Muscle layer of duodenum (tissue), 2 donors: Measurements from ENCODE around the gene FBLN1.

Source experiments
- H3K27ac ChIP-seq: one replicate; pipeline ENCODE4 v1.7.0; 2013; ENCODE audit warnings: mild to moderate bottlenecking, low read length
- H3K27me3 ChIP-seq: one replicate; pipeline ENCODE4 v1.7.0; 2013; ENCODE audit warnings: low read depth, mild to moderate bottlenecking, control low read depth, low read length
- H3K36me3 ChIP-seq, 2 donors: one replicate each; pipeline ENCODE4 v1.7.0; 2013; ENCODE audit warnings: low read length in 2 of 2, control low read depth in 1 of 2, mild to moderate bottlenecking in 1 of 2; ENCODE audit not compliant: insufficient read depth in 2 of 2, control insufficient read depth in 1 of 2
- H3K4me1 ChIP-seq, 2 donors: one replicate each; pipeline ENCODE4 v1.7.0; 2013; ENCODE audit warnings: low read length in 2 of 2, mild to moderate bottlenecking in 2 of 2, control low read depth in 1 of 2, moderate library complexity in 1 of 2; ENCODE audit not compliant: insufficient read depth in 2 of 2, control insufficient read depth in 1 of 2
- H3K4me3 ChIP-seq, 2 donors: one replicate each; pipeline ENCODE4 v1.7.0; 2013; ENCODE audit warnings: low read length in 2 of 2, low read depth in 1 of 2, mild to moderate bottlenecking in 1 of 2
- H3K9me3 ChIP-seq, 2 donors: one replicate each; pipeline ENCODE4 v1.7.0; 2013; ENCODE audit warnings: low read length in 2 of 2, control low read depth in 1 of 2, mild to moderate bottlenecking in 1 of 2; ENCODE audit not compliant: control insufficient read depth in 1 of 2
- donor health status: healthy.

FBLN1 gene, protein sequence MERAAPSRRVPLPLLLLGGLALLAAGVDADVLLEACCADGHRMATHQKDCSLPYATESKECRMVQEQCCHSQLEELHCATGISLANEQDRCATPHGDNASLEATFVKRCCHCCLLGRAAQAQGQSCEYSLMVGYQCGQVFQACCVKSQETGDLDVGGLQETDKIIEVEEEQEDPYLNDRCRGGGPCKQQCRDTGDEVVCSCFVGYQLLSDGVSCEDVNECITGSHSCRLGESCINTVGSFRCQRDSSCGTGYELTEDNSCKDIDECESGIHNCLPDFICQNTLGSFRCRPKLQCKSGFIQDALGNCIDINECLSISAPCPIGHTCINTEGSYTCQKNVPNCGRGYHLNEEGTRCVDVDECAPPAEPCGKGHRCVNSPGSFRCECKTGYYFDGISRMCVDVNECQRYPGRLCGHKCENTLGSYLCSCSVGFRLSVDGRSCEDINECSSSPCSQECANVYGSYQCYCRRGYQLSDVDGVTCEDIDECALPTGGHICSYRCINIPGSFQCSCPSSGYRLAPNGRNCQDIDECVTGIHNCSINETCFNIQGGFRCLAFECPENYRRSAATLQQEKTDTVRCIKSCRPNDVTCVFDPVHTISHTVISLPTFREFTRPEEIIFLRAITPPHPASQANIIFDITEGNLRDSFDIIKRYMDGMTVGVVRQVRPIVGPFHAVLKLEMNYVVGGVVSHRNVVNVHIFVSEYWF

DNA sequence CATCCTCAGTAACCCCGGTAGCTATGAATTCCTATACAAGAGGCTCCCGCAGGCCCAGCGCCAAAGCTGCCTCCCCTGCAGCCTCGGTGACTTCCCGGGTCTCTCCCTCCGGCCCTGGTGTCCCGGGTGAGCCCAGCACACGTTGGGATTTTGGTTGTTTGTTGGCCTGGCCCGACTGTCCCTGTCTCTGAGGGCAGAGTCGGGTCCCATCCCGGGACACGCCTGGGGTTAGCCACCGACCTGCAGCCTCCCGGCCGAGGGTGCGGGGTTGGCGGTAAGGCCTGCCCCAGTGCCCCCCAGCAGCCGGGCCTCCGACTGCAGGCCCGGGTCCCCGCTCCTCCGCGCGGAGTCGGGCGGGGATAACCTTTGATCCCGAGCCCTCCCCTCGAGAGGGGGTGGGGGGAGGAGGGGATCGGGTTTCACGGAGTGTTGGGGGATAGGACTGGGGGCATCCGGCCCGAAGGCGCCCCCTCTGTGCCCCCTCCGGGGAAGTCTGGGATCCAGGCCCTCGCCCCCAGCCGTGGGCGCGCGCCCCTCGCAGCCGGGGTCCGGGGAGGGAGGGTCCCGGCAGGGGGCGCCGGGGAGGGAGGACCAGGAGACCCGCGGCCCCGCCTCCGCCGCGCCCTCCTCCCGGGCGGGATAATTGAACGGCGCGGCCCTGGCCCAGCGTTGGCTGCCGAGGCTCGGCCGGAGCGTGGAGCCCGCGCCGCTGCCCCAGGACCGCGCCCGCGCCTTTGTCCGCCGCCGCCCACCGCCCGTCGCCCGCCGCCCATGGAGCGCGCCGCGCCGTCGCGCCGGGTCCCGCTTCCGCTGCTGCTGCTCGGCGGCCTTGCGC, at the start of gene FBLN1:
TSS of gene FBLN1 (plus strand) at position 669 of the 835 bp plus-strand sequence. CDS start at position 772, 103 bp downstream.
- Histone ChIP-seq H3K4me1 (peaks cover 0 to 22% of the 10 kb centered on the region in 2 donors), H3K9me3 (no peaks in the 10 kb centered on the region), H3K27me3 (peaks cover 18% of the 10 kb centered on the region), H3K36me3 (no peaks in the 10 kb centered on the region), H3K4me3 (peak within 1 kb of the TSS; percentile 52 to 78), H3K27ac (no peak within 1 kb of the TSS)

DNA sequence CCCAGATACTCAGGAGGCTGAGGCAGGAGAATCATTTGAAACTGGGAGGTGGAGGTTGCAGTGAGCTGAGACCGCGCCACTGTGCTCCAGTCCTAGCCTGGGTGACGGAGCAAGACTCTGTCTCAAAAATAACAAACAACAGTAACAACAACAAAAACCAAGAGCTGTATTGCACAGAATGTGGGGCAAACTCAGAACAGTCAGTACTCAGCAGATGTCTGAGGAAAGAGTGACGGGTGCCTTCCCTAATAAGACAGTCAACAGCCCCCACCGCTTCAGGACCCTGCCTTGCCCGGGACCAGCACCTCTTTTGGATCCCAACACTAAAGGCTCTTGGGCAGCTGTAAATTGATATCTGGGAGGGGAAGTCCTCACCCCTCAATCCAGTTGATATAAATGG, 48.9 kb upstream of the FBLN1 start:
- Histone ChIP-seq H3K4me1 (no peaks in the 10 kb centered on the region), H3K4me3 (no peak overlapping the region), H3K27me3 (no peaks in the 10 kb centered on the region), H3K36me3 (no peaks in the 10 kb centered on the region), H3K27ac (no peak overlapping the region), H3K9me3 (no peaks in the 10 kb centered on the region)

DNA sequence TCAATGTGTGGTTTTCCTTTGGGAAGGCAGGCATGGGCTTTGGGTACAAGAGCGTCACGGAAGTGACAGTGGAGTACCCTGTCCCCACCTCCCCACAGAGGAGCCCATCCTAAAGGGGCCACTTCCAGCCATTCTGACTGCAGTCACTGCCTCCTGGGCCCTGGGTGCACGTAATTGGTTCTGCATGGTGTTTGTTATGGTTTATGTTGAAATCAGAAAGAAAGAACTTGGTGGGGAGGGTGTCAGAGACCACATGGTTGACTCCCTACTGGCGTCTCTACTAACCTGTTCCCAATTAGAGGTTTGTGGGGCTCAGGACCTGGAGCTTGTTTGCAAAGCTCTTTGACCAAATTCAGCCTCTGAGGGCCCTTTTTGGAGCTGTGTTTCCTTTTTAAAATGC, 48.4 kb upstream of the FBLN1 start:
- no peaks in the 10 kb centered on the region for H3K9me3 ChIP-seq
- no peaks in the 10 kb centered on the region for H3K27me3 ChIP-seq
- no peaks in the 10 kb centered on the region for H3K36me3 ChIP-seq
- H3K27ac ChIP-seq = no peak overlapping the region
- no peak overlapping the region for H3K4me3 ChIP-seq
- no peaks in the 10 kb centered on the region for H3K4me1 ChIP-seq

DNA sequence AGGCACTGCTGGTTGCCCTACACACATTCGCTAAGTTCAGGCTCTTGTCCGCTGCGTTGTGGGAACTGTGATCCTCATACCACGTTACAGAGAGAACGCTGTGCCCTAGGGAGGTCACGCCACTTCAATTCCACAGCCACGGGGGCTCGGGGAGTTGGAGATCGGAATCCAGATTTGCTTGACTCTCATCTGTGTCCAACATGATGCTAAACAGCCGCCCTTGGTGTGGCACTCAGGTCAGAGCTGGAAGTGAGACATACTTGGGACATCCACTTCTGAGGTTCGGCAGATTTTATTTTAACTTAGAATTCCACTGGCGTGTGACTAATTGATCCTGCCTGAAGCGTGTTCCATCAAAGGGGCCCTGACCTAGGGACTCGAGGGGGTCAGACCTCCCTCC, 47.5 kb upstream of the FBLN1 start:
- H3K4me1 ChIP-seq = no peaks in the 10 kb centered on the region
- H3K4me3 ChIP-seq = no peak overlapping the region
- no peaks in the 10 kb centered on the region for H3K36me3 ChIP-seq
- H3K27me3 ChIP-seq = no peaks in the 10 kb centered on the region
- H3K27ac ChIP-seq = no peak overlapping the region
- H3K9me3 ChIP-seq = no peaks in the 10 kb centered on the region

DNA sequence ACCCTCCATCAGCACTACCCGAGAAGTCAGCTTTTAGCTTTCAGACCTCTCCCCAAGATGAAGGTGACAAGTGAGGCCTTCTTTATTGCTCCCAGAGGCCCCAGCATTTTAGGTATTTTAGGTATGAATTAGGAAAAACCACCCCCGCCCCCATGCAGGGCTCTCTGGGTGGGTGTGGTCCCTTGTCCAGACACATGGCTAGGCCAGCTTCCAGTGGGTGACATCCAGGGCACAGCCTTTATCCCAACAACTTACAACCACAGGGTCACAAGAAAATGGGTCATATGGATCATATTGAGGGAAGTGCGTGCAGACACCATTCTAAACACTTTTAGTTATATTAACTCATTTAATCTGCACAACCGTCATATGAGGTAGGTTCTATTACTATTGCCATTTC, 47.1 kb upstream of the FBLN1 start:
- H3K27ac ChIP-seq = no peak overlapping the region
- H3K36me3 ChIP-seq = no peaks in the 10 kb centered on the region
- H3K4me1 ChIP-seq = no peaks in the 10 kb centered on the region
- no peaks in the 10 kb centered on the region for H3K27me3 ChIP-seq
- no peaks in the 10 kb centered on the region for H3K9me3 ChIP-seq
- no peak overlapping the region for H3K4me3 ChIP-seq

DNA sequence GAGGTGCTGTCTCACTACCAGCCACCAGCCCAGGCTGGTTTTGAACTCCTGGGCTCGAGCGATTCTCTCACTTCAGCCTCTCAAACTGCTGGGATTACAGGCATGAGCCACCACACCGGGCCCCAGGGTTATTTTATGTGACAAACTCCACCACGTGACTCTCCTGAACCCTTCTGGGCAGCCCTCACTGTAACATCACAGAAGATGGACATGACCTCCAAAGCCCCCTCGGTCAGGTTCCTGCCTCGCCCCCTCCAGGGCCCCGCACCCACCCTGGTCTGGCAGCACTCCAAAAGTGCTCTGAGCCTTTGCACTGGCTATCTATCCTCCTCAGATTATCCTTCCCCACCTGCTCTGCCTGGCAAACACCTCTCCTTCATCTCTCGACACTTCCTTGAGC, 45.9 kb upstream of the FBLN1 start:
- Histone ChIP-seq H3K27ac (no peak overlapping the region), H3K4me3 (no peak overlapping the region), H3K4me1 (no peaks in the 10 kb centered on the region), H3K9me3 (no peaks in the 10 kb centered on the region), H3K27me3 (no peaks in the 10 kb centered on the region), H3K36me3 (no peaks in the 10 kb centered on the region)

DNA sequence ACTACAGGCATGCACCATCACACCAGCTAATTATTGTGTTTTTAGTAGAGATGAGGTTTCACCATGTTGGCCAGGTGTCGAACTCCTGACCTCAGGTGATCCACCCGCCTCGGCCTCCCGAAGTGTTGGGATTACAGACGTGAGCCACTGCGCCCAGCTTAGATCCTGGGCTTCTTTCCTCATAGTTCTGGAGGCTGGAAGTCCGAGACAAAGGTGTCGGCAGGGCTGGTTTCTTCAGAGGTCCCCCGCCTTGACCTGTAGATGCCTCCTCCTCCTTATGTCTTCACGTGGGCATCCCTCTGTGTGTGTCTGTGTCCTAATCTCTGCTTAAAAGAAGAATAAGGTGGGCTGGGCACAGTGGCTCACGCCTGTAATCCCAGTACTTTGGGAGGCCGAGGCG, 44.2 kb upstream of the FBLN1 start:
- H3K4me3 ChIP-seq = no peak overlapping the region
- H3K4me1 ChIP-seq = no peaks in the 10 kb centered on the region
- no peak overlapping the region for H3K27ac ChIP-seq
- H3K9me3 ChIP-seq = no peaks in the 10 kb centered on the region
- no peaks in the 10 kb centered on the region for H3K36me3 ChIP-seq
- no peaks in the 10 kb centered on the region for H3K27me3 ChIP-seq

DNA sequence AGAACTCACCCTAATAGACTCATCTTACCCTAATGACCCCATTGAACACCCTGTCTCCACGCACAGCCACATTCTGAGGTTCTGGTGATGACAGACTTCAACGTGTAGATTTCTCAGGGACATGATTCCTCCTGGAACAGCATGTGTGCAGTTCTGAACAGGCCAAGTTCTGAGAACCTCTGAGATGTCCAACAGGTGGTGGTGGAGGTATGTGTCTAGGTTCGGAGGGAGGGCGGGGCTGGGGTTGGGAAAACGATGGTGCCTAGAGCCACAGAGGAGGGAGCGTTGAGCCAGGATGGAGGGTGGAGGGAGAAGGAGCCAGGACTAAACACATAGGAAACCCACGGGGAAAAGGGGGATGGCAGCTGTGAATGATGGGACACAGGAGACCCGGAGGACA, 43.4 kb upstream of the FBLN1 start:
- Histone ChIP-seq H3K4me1 (no peaks in the 10 kb centered on the region), H3K36me3 (no peaks in the 10 kb centered on the region), H3K27ac (no peak overlapping the region)

DNA sequence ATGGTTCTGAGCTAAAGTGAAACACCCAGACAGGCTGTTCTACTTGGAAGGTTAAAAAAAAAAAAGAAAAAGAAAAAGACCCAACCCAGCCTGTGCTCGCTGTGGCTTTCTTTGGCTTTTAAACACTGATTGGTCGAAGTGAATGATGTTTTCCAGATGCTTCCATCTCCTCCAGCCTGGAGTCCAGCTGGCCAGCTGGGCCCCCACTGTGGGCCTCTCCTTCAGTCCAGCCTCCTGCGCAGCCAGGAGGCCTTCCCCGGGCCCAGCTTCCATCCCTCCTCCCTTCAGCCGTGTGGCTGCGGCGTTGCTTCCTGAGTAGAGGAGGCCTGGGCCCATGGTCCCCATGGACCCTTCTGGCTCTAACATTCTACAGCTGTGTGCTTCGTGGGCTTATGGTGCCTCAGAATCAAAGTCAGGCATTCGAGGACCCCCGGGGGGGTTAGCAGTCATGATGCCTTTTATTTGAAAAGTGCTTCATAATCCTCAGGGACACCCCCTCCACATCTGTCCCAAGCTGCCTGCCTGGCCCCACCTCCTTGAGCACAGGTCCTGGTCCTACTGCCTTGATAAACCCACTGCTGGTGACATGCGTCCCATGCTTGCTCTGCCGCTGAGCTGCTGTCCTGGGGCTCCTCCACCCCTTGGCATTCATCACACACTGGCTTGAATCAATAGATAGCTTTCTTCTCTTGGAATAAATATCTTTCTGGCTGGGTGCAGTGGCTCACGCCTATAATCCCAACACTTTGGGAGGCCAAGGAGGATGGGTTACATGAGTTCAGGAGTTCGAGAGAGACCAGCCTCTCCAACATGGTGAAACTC, 42.2 kb upstream of the FBLN1 start:
- Histone ChIP-seq H3K27me3 (no peaks in the 10 kb centered on the region), H3K36me3 (no peaks in the 10 kb centered on the region), H3K4me1 (no peaks in the 10 kb centered on the region), H3K27ac (no peak overlapping the region), H3K4me3 (no peak overlapping the region), H3K9me3 (no peaks in the 10 kb centered on the region)

More for the DNA sequence above, 43.4 kb upstream of the FBLN1 start:
- Histone ChIP-seq H3K9me3 (no peaks in the 10 kb centered on the region), H3K4me3 (no peak overlapping the region), H3K27me3 (no peaks in the 10 kb centered on the region)

DNA sequence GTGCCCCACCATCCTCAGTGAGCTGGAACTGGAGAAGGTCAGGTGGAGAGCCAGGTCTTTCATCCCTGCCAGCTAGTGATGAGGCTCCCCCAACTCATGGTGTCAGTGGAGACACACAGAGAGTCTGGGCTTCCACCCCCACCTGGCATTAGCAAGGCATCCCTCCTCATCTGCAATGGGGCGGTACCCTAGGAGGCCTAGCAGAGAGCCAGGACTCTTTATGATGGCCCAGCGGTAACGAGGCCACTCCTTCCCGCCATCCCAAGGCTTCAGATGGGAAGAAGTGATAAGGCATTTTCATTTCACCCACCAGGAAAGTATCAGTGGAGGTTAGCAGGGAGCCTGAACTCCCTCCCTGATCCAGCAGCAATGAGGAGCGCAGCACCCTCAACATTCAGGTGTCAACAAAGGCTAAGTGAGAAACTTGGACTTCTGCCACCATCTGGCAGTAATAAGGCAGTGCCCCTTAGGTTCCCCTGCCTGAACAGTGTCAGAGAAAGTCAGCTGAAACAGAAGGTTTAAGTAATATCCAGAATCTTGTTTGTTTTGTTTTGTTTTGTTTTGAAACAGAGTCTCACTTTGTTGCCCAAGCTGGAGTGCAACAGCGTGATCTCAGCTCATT, 40.5 kb upstream of the FBLN1 start:
- no peaks in the 10 kb centered on the region for H3K4me1 ChIP-seq
- no peaks in the 10 kb centered on the region for H3K27me3 ChIP-seq
- no peaks in the 10 kb centered on the region for H3K36me3 ChIP-seq
- no peaks in the 10 kb centered on the region for H3K9me3 ChIP-seq
- no peak overlapping the region for H3K4me3 ChIP-seq
- no peak overlapping the region for H3K27ac ChIP-seq
